M059J (cell line): Measurements from ENCODE around the gene FALEC. TPM values are rescaled to one million over a fixed set of nuclear protein-coding genes. Genes with fewer than 3 reads are reported as not detected.
A peak's percentile ranks its signal among the peaks of the same experiment; 100 is the strongest.

Source experiments
- DNase-seq: peaks from one replicate; pipeline ENCODE4 v3.0.0-alpha.2; 2012; ENCODE audit warnings: low read depth
- total RNA-seq: library from RNA; depleted of rRNA; stranded (reverse); fragments of >200 nt; shearing (Covaris generic); gene quantifications from 2 replicates; pipeline ENCODE4 v1.2.3, GENCODE V29; 2014

The FALEC gene
- total RNA-seq, 1 experiment from 2014 or later = not detected

- DNase-seq = no peak
Measured at GRCh38 chr1:150511985-150512660, 3.4 kb upstream of the FALEC start.

- no peak for DNase-seq
Measured at GRCh38 chr1:150512846-150513245, 2.7 kb upstream of the FALEC start.

- no peak for DNase-seq
Measured at GRCh38 chr1:150513351-150513791, 2.2 kb upstream of the FALEC start.

- no peak for DNase-seq
Measured at GRCh38 chr1:150514260-150514659, 1.3 kb upstream of the FALEC start.

- no peak for DNase-seq
Measured at GRCh38 chr1:150514913-150515327, 632 bp upstream of the FALEC start.

- peak; percentile 25 for DNase-seq
Measured at GRCh38 chr1:150516050-150516591, 569 bp downstream of the FALEC start.

- peak; percentile 24 for DNase-seq
Measured at GRCh38 chr1:150516616-150517015, 1.1 kb downstream of the FALEC start.

GRCh38 chr1:150521196-150521968 lies 5.8 kb downstream of the FALEC start:
- no peak for DNase-seq

GRCh38 chr1:150525348-150525747 lies 9.8 kb downstream of the FALEC start:
- DNase-seq = no peak

GRCh38 chr1:150528196-150528595 lies 12.6 kb downstream of the FALEC start:
- peak; percentile 76 for DNase-seq

- DNase-seq = peak; percentile 68
Measured at GRCh38 chr1:150529017-150529416, 13.5 kb downstream of the FALEC start.

GRCh38 chr1:150530491-150531159 lies 15.1 kb downstream of the FALEC start:
- DNase-seq = no peak

- DNase-seq = no peak
Measured at GRCh38 chr1:150532860-150533259, 17.3 kb downstream of the FALEC start.

- no peak for DNase-seq
Measured at GRCh38 chr1:150534002-150534401, 18.4 kb downstream of the FALEC start.

- DNase-seq = peak; percentile 78
Measured at GRCh38 chr1:150535511-150536287, 20.1 kb downstream of the FALEC start.

- DNase-seq = peak; percentile 47
Measured at GRCh38 chr1:150536836-150537731, 21.5 kb downstream of the FALEC start.

- peak; percentile 72 for DNase-seq
Measured at GRCh38 chr1:150537732-150538684, 22.5 kb downstream of the FALEC start.

GRCh38 chr1:150543500-150544143 lies 28.1 kb downstream of the FALEC start:
- no peak for DNase-seq

- DNase-seq = no peak
Measured at GRCh38 chr1:150544204-150544603, 28.7 kb downstream of the FALEC start.
